Heart left ventricle (tissue), 13 donors: ENCODE results near the gene PSTPIP1.

ENCODE experiments used
- POLR2A ChIP-seq, 2 donors: fragments of 450-650 bp; IDR thresholded peaks; one replicate each; pipeline ENCODE4 v1.6.1; 2017; ENCODE audit warnings: antibody characterized with exemption in 2 of 2, mild to moderate bottlenecking in 2 of 2, moderate library complexity in 2 of 2
- TF ChIP-seq, protein P1 (sequence below), 12 donors: fragments of 200-600 bp; sonication (generic) in 4 of 12; IDR thresholded peaks; one replicate each; pipeline versions ENCODE4 v1.5.0 to v1.8.0; 2018 to 2022; ENCODE audit warnings: antibody characterized with exemption in 12 of 12, mild to moderate bottlenecking in 5 of 12
- donor health status: ischemic (EF 13 %, LVEDD 7.1; RV severe dilation, severe dysfunction).
- donor health status: DM: no; HTN: yes; CAD: no.
- donor health status: DM: no; HTN: no; CAD: no.
- donor health status: ischemic (EF 25% LVEDD 6.9; RV normal size, moderate dysfunction).
- donor health status: ischemic (EF 25% LVEDD 5.7; RV mildly dilated, moderate dysfunction).
- donor health status: ischemic (EF 35%, LVEDD 5.7; RV mildly dilated, moderate dysfunction).
- donor health status: nonischemic (EF 11% LVEDD 7.7; RV severe dilation, severe dysfunction).
- donor health status: DM: yes; HTN: yes; CAD: no.
- donor health status: PGD.
- donor health status: ischemic (EF 29% LVEDD 5.4; RV normal size, mild dysfunction).
- donor health status: nonischemic (EF 23%, LVEDD 6.1; RV moderate dilation, normal function).

DNA sequence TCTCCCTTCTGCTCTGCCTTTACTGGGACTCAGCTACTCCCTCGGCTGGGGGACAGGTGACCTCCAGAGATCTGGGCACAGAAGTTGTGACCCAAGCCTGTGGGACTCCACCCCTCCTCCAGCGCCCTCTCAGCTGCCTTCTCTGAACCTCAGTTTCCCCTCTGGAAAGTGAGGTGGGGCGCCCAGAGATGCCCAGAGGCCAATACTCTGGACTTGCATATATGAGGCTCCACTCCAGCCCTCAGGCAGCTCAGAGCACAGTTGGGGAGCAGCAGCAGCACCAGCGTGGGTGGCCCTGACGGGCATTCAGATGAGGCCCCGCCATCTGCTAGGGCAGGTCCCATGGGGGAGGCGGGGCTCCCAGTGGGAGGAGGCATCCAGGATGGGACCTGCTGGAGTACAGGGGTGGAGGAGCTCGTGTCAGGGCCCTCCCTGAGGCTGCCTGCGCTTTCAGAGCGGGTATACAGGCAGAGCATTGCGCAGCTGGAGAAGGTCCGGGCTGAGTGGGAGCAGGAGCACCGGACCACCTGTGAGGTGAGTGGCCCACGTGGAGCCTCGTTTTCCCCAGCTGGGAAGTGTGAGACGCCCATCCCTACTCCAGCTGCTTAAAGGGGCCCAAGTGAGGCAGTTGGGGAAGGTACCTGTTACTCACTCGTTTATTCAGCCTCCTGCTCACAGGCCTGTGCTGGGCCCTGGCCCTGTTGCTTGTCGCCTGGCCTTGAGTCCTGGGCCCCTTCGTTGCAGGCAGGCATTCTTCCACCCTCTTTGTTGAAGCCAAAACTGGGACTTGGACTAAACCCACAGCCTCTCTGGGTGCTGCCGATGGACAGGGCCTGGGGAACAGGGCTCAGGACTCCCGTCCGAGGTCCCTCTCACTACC, 35.4 kb downstream of the PSTPIP1 start:
- TF ChIP-seq POLR2A (IDR thresholded peaks at IDR 0.05): no peak
- TF ChIP-seq, protein P1, sequence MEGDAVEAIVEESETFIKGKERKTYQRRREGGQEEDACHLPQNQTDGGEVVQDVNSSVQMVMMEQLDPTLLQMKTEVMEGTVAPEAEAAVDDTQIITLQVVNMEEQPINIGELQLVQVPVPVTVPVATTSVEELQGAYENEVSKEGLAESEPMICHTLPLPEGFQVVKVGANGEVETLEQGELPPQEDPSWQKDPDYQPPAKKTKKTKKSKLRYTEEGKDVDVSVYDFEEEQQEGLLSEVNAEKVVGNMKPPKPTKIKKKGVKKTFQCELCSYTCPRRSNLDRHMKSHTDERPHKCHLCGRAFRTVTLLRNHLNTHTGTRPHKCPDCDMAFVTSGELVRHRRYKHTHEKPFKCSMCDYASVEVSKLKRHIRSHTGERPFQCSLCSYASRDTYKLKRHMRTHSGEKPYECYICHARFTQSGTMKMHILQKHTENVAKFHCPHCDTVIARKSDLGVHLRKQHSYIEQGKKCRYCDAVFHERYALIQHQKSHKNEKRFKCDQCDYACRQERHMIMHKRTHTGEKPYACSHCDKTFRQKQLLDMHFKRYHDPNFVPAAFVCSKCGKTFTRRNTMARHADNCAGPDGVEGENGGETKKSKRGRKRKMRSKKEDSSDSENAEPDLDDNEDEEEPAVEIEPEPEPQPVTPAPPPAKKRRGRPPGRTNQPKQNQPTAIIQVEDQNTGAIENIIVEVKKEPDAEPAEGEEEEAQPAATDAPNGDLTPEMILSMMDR (IDR thresholded peaks at IDR 0.05): no peak
